Stimulated activated CD8-positive, alpha-beta memory T cell treated with anti-CD3 and anti-CD28 coated beads, Interleukin-4, amount 100 ng/mL, for 48 hours (primary cell): Measurements from ENCODE around the gene ARX.

Experiments used
- DNase-seq: peaks from one replicate; pipeline ENCODE4 v3.0.0-alpha.2; 2020

Gene ARX

DNA sequence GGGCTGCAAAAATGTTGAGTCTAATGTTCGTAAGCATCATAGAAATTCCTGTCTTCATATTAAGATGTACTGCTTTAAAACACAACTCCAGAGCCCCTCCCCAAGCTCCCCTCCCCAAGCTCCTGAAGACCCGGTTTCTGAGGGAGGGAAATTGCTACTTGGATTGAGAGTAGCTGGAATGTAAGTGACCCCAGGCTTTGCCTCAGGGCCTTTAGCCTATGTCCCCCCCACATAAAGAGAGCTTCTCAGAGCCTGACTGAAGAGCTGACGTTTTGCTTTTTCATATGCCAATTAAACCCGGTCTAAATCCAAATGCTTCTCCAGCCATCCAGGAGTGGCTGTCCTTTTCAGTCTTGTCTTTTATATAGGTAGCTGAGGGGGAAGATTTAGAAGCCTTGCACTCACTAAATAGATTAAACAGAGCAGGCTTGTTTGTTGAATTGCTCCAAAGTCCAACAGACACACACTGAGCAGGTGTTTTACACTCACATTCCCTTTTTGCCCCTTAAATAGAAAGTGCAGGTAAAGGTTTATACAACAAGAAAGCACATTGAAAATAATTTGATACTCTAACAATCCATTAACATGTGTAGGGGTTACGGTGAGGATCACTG, 19.6 kb downstream of the ARX start:
- DNase-seq: no peak

DNA sequence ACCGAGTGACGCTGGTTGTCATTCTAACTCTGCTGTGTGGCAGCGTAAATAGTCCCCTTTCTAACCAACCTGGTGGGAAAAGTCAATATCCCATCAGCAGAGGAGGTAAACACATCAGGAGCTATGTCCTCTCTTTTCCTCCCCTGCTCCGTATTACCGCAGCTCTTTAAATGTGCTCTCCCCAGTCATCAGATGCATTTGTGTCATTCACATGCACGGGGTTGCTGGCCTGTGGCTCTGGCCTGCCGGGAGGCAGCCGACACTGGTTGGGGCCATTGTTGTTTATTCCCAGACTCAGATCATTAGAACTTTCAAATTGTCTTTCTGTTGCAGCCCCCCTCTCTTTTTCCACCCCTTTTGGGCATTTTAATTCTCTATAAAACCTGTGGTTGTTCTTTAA, 21.9 kb downstream of the ARX start:
- no peak for DNase-seq

DNA sequence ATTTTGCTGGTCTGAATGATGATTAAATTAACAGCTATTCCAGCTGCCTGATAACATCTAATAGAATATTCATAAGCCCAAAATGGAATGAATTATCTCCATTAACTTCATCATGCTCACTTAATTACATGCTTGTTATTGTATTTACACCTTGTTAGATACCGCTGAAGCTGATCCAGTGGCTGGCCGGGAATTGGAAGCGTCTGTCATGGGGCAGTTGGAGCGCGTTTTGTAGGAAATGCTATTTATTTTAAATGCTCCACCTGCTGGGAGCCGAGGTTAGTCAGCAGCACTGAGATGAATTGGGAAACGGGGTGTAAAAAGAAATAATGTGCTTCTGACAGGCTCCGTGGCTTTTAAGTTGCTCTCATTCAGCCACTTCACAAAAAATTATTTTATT, 25.2 kb downstream of the ARX start:
- DNase-seq: no peak

DNA sequence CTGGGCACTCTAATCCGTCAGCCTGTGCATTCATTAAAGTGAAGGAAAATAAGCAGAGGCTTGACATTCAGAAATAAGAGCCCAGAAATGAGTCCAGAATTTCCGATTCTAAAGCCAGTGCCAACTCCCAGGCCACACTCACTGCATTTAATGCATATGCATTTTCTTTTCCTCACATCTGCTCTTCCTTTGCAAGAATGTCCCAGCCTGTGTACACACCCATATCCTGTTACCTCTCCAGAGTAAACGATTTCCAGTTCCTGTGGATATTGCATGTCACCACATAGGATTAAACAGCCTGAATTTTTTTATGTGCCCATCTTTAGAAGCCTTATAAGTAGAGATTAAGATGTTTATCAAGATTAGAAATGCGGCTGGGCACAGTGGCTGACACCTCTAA, 27.5 kb downstream of the ARX start:
- DNase-seq: no peak

DNA sequence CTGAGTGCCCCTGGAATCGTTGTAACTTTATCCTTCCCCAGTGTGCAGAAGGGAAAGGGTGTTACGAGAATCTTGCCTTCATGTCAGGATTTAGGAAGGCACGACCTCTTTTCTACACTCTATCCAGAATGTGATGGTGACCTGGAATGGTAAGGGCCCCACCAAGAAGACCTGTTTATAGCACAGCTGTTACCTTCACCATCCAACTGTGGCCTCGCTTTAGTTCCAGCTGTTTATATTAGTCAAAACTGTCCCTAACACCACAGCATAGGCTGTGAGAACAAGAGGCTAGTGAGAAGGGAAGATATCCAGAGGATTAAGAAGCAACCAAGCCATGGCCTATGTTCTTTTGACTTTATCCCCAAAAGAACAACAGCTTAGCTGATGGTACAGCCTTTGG, 28.0 kb downstream of the ARX start:
- no peak for DNase-seq

DNA sequence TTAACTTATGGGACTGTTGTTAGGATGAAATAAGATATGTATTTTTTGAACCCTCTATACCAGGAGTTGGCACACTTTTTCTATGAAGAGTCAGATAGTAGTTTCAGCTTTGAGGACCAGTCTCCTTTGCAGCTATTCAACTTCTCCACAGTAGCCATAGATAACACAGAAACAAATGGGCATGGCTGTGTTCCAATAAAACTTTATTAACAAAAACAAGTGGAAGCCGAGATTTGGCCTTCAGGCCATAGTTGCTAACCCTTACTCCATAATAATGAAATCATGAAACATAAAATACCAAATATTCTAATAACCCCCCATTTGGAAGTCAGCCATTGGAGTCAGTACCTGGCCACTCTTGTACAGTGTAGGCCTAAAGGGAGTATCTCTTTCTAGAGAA, 30.6 kb downstream of the ARX start:
- no peak for DNase-seq

DNA sequence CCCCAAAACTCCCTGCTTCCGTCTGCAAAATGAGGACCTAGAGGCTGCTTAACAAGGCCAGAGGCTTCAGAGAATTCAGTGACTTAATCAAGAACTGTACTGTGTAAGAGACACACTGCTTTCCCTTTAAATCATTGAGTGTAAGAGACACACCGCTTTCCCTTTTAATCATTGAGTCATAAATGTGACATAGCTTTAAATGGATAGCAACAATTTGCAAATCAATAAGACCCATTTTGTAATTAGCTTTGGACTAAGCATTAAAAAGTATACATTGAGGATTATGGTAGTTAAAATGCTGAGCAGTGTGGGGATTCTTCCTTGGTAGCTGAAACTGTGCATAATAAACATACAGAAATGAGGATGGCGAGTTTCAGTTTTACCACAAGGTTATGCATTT, 31.8 kb downstream of the ARX start:
- DNase-seq: no peak

DNA sequence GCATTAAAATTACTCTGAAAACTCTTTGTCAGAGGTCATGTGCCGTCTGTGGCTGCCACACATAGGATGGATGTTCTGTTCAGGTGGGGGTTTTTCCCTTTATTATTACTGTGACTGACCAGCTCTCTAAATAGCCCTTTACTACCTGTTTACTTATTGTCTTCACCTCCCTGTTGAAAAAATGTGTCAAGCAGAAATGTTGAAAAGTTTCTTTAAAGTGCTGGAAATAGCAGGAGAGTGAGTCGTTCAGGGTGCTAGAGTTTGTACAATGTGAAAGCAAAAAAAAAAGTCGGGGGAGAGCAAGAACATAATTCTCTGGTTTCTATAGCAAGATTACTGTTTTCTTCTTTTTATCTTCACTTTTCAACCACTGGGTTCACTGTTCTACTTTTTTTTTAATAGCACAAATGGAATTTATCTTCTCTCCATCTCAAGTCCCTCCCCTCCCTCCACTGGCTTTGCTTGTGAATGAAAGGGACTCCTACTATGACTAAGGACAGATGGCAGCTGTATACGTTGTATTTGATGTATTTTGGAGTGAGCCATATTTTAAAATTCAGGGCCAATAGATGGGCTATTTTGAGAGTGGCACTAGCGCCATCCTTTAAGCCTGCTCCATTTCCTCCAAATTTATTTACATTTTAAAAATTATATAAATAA, 33.3 kb downstream of the ARX start:
- DNase-seq: no peak

DNA sequence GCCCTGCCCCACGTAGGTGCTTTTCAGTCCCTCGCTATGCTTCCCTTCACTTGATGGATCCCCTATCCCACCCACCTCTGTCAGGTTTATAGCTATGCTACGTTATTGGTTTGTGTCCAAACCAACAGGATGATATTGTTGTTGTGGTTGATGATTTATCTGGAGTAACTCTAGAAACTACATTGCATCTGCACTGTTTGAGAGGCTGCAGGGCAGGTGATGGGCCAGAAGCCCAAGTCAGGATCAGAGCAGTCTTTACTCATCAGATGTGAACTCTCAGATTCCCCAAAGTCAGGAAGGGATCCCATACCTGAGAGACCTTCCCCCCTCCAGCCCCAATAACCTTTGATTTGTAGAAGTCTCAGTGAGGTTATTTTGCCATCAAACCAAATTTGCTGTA, 34.7 kb downstream of the ARX start:
- no peak for DNase-seq

DNA sequence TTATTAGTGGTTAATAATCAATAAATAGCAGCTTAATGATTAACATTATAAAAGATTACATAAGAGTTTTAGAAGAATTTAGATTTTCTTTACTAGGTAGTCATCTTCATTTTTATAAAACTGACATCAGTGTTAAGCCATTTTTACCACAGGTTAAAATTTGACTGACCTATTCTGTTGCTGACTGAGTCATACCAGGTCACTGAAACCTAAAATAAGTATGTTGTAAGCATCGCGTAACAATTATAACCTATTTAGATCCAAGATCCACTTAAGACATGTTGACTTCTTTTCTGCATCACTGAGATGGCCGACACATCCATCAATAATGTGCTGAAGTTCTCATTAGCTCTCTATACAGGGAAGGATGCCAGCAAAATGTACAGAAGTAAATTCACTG, 36.7 kb downstream of the ARX start:
- no peak for DNase-seq

DNA sequence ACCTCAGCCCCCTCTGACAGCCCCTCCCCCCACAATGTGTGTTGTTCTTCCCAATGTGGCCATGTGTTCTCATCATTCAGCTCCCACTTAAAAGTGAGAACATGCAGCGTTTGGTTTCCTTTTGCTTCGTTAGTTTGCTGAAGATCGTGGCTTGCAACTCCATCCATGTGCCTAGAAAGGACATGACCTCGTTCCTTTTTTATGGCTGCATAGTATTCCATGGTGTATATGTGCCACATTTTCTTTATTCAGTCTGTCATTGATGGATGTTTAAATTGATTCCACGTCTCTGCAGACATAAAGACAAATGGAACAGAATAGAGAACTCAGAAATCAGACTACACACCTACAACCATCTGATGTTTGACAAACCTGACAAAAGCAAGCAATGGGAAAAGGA, 46.0 kb downstream of the ARX start:
- no peak for DNase-seq

DNA sequence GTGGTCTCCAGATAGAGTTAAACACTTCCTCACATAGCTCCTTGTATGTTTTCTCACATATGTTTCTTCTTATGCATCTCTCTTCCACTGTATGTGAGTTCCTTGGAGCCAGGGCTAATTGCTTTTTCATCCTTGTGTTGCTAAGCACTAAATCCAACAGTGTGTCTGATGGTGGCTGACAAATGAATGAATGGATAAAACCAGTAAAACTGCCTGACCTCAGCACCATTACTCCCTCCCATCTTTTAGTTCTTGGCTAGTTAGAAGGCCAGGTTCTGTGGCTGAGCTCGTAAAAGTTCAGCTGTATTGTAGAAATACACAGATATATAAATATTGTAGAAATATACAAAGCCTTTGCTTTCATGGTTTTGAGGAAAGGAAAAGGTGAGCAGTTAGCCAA, 50.4 kb downstream of the ARX start:
- DNase-seq: no peak

DNA sequence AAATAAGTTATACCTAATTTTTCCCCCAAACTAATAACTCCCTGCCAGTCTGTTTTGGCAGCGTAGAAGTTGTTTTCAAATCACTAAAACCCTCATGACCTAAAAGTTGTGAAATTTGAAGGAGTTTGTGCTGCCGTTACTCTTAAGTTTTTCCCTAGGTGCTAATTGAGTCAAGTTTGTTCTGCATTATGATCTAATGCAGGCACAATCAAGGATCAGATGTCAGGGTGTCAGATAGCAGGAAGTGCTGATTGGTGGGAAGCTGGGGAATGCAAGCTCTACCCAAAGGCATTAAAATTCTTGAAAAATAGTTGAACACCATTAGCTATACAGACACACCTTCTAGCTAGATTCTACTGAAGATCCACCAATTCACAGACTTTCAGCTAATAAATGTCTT, 51.9 kb downstream of the ARX start:
- no peak for DNase-seq

DNA sequence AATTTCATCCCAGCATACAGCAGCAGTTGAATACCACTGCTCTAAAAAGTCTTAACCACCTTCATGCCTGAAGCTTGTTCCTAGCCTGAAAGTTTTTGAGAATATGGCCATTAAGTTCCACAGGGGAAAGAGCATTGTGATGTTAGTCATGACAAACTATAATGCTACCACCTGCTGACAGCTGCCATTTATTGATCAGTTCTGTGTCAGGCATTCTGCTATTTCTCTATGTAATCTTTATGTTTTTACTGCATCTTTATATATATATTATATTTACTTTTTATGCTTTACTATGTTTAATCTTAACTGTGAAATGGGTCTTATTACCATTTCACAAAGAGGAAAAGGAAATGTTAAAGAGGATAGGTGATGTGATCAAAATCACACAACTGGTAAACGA, 54.0 kb downstream of the ARX start:
- no peak for DNase-seq

DNA sequence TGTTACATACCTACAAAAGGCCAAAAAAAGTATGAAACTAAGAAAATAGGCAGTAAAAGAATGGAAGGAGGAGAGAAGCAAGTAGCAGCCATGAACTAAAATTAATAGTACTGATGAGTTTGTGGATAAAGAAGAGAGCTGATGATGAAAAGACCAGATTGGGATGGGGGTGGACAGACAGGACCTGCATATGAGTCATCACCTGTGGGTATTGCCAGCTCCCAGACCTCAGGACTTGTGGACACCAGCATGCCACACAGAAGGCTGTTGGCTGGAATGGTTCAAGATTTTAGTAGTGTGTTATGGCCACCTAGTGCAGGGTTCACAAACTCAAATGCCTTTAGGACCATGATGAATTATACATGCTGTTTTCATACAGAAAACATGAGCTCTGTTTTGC, 58.9 kb downstream of the ARX start:
- DNase-seq: no peak

DNA sequence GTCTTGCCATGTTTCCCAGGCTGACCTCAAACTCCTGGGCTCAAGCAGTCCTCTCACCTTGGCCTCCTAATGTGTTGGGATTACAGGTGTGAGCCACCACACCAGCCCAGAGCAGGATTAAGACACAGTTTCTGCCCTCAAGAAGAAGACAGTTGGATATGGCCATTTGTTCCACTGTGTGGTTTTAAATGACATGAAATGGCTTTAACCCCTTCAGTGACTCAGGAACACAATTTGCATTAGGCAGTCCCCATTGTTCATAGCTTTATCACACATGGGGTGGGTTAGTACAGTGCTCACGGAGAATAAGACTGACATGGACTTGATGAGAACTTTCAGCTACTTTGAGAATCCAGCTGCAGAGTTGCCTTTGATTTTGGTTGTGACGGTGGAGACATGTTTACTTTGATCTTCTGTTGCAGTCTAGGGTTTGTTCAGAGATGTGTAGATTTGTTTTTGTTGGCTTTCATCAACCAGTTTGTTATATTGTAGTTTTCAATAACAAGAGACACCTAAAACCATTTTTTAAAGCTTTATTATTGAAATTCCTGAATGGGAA, 60.3 kb downstream of the ARX start:
- DNase-seq: no peak

DNA sequence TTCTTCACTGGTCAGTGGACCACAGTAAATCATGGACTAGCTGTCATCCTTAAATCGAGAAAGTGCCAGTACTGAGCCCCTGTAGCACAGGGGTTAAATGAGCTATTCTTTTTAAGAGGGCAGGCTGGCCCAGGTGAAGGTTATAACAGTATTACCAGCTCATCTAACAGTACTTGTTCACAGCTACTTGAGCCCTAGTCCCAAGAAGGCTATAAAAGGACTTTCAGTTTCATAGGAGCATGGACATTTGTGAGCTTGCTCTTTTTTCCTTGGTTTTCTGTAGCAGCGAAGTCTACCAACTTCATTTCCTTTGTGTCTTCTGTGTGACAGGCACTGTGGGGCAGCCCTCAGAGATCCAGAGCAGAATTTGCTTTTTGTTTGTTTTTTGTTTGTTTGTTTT, 61.0 kb downstream of the ARX start:
- no peak for DNase-seq
